ENCODE measurements around the gene TOGARAM1.
"Not testable (repeated sequence)": the region's sequence is repeated elsewhere in the genome, so short reads cannot be mapped to it uniquely, and the experiment has no call there.

The TOGARAM1 gene

DNA sequence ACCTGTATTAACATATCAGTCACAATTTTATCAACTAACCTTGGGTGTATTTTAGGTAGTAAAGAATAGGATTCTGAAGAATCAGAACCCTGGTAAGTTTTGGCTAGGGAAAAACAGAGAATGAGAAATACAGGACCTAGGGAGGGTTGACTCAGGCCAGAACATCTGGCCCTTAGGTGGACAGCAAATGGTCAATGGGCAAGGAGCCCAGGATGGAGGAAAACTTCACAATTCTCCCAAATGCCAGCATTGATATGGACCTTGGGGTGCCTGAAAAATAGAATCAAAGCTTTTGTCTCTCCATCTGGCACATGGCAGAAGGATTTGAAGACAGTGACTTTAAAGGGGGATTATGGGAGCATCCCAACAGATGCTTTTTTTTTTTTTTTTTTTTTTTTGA is 89.2 kb downstream of the TOGARAM1 start:
- no peak for DNase-seq

DNA sequence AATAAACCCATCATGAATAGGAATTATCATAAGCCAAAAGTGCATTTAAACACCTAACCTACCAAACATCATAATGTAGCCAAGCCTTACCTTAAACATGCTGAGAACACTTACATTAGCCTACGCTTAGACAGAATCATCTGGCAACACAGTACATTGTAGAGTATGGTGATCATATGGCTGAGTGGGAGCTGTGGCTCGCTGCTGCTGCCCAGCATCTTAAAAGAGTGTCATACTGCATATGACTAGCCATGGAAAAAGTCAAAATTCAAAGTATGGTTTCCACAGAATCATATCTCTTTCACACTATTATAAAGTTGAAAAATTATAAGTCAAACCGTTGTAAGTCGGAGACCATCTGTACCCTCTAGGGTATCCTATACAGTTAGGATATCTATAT is 89.9 kb downstream of the TOGARAM1 start:
- no peak for DNase-seq

DNA sequence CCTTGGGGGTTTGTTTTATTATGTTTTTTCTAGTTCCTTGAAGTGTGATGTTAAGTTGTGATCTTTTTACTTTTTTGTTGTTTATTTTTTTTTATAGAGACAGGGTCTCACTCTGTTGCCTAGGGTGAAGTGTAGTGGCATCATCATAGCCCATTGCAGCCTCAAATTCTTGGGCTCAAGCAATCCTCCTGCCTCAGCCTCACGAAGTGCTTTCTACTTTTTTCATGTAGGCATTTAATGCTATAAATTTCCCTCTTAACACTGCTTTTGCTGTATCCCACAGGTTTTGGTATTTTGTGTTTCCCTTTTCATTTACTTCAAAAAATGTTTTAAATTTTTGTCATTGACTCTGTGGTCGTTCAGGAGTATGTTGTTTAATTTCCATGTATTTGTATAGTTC is 95.4 kb downstream of the TOGARAM1 start:
- DNase-seq: no peak

DNA sequence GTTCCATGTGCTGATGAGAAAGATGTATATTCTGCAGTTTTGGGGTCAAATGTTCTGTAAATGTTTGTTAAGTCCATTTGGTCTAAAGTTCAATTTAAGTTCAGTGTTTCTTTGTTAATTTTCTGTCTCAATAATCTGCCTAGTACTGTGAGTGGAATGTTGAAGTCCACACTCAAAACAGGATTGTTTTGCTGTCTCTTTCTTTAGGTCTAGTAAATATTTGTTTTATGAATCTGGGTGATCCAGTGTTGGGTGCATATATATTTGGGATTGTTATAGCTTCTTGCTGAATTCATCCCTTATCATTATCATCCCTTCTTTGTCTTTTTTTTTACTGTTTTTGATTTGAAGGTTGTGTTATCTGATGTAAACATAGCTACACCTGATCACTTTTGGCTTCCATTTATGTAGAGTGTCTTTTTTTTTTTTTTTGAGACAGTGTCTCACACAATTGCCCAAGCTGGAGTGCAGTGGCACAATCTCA is 95.9 kb downstream of the TOGARAM1 start:
- no peak for DNase-seq

DNA sequence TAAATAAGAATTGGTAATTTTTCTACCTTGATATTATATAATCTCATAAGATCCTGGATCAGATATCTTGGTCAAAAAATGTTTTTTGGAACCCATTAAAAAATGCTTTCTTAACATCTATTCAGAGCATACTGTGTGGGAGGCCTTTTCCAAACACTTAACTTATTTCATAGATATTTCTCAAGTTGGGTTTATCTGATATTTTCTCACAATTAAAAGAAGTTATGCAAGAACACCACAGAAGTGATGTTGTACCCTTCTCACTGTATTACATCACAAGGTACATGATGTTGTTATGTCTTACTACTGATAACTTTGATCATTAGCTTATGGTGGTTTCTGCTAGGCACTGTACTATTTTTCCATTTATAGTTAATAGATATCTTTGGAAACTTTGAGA is 98.6 kb downstream of the TOGARAM1 start:
- peak; percentile 46 for DNase-seq

DNA sequence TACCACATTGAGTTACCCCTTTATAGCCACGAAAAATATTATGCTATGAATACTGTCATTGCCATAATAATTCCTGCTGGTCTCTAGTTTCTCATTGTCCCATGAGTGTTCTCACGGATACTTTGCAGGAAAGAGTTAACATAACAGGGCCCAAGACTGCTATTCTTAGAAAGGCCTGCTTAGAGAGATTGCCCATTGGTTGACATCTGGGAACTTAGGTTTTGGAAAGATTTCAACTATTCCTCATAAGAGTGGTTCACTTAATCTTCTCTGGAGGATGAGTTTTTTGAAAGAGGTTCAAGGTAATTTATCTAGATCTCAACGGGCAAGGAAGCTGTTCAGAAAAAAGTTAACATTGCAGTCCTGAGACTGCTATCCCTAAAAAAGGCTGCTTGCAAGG is 103.5 kb downstream of the TOGARAM1 start:
- no peak for DNase-seq

DNA sequence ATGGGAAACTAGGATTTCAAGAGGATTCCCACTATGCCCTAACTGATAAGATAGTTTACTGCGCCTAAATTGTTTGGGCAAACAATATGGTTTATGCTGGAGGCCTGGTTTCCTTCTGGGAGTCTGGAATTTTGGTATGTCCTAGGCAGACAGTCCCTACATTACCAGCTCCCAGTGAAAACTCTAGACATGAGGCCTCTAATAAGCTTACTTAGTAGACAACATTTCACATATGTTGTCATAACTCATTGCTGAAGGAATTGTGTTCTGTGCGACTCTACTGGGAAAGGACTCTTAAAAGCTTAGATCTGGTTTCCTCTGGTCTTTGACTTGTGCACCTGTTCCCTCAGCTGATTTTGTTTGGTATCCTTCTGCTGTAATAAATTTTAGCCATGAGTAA is 104.0 kb downstream of the TOGARAM1 start:
- DNase-seq: no peak

DNA sequence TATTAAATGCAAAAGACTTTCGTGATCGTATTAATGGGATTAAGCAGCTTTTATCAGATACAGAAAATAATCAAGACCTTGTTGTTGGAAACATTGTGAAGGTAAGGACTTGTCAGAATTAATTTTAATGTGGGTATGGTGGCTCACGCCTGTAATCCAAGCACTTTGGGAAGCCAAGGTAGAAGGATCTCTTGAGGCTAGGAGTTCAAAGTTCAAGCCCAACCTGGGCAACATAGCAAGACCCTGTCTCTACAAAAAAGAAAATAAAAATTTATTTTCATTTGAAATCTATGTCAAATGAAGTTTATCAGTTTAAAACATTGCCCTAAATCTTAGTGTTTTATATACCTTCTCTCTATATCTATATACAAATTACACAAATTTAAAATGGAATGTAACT is 104.7 kb downstream of the TOGARAM1 start:
- no peak for DNase-seq

DNA sequence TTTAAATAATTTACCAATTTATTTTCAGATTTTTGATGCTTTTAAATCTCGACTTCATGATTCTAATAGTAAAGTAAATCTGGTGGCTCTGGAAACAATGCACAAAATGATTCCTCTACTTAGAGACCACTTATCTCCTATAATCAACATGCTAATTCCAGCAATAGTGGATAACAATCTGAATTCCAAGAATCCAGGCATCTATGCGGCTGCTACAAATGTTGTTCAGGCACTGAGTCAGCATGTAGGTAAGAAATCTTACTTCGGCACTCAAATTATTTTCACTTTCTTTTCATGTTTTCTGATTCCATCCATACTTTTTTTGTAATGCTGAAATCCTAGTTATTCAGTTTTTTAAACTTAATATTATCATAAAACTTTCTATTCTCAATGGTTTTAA is 106.4 kb downstream of the TOGARAM1 start:
- DNase-seq: no peak

DNA sequence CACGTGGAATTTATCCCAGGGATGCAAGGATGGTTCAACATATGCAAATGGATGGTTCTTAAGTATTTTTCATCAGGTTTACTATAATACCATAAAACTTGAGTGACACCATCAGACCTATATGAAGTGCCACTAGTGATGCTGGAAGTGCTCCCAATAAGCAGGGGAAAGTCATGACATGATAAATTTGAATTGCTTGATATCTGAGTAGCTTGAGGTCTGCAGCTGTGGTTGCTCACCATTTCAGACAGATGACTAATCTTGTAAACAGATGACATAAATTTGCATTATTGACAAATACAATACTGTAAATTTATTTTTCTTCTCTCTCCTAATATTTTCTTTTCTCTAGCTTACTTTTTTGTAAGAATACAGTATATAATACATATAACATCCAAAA is 108.2 kb downstream of the TOGARAM1 start:
- no peak for DNase-seq

DNA sequence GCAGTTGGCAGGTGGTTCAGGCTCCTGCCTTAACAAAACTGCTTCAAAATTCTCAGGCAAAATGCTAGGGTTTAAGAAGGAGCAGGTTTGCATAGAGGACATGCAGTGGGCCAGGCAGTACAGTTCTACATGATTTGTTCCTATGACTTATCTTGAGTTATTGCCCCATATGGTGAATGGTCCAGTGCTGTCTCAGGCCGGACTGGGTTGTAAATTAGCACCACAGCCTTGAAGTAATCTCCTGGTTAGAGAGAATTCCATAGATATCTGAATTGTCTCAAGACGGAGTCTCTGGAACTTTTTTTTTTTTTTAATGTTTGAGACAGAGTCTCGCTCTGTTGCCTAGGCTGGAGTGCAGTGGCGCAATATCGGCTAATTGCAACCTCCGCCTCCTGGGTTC is 110.1 kb downstream of the TOGARAM1 start:
- DNase-seq: no peak

DNA sequence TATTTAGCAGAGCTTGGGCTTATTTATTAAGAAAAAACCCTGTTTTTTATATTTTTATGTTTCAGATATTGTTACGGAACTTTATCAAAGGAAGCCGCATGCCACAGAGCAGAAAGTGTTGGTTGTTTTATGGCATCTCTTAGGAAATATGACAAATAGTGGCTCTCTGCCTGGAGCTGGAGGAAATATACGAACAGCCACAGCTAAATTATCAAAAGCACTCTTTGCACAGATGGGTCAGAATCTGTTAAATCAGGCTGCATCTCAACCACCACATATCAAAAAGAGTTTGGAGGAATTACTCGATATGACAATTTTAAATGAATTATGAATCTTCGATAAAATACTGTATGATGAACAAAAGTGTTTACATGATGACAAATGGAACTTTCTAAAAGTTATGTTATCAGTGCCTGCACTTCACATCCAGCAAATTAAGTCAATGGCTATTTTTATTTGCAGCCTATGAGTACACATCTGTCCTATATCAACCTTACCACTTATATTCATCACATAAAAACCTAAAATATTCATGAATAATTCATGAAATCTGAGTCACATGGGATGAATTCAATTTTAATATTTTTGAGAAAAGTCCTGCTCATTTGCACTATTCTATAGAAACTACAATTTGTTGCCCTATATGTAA is 111.4 kb downstream of the TOGARAM1 start:
- DNase-seq: no peak

DNA sequence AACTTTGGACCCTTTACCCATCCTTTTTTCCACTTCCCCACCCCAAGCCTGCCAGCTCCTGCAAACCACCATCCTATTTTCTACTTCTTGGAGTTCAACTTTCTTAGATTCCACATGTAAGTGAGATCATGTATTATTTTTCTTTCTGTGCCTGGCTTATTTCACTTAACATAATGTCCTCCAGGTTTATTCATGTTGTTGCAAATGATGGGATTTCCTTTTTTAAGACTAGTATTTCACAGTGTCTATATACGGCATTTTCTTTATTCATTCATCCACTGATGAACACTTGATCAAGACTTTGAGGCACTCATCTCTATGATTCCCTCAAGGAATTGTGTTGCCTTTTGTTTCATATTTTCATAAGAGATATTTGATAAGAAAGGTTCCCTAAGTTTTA is 116.3 kb downstream of the TOGARAM1 start:
- DNase-seq: no peak

DNA sequence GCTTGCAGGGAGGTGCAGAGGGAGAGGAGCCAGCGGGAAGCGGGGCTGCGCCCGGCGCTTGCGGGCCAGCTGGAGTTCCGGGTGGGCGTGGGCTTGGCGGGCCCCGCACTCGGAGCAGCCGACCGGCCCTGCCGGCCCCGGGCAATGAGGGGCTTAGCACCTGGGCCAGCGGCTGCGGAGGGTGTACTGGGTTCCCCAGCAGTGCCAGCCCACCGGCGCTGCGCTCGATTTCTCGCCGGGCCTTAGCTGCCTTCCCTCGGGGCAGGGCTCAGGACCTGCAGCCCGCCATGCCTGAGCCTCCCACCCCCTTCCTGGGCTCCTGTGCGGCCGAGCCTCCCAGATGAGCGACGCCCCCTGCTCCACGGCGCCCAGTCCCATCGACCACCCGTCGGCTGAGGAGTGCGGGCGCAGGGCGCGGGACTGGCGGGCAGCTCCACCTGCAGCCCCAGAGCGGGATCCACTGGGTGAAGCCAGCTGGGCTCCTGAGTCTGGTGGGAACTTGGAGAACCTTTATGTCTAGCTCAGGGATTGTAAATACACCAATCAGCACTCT is 118.5 kb downstream of the TOGARAM1 start:
- not testable (repeated sequence) for DNase-seq

DNA sequence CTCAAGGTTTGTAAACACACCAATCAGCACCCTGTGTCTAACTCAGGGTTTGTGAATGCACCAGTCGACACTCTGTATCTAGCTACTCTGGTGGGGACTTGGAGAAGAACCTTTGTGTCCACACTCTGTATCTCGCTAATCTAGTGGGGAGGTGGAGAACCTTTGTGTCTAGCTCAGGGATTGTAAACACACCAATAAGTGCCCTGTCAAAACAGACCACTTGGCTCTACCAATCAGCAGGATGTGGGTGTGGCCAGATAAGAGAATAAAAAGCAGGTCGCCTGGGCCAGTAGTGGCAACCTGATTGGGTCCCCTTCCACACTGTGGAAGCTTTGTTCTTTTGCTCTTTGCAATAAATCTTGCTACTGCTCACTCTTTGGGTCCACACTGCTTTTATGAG is 119.1 kb downstream of the TOGARAM1 start:
- not testable (repeated sequence) for DNase-seq

DNA sequence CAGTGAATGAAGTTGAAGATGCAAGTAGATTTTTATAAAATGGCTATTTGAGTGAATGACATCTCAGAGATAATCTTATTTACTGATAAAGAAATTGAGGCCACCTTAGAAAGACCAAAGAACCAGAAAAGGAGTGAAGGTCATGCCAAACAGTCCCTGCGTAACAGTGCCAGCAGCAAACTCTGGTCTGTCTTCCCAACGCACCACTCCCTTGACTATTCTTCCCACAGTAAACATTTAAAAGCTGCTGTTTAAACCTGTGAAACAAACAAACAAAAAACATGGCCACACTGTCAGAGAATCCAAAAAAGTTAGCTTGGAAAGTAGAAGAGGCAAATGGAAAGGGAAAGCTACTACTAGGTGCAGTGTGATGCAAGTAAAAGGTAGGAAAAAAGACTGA is 120.4 kb downstream of the TOGARAM1 start:
- no peak for DNase-seq

DNA sequence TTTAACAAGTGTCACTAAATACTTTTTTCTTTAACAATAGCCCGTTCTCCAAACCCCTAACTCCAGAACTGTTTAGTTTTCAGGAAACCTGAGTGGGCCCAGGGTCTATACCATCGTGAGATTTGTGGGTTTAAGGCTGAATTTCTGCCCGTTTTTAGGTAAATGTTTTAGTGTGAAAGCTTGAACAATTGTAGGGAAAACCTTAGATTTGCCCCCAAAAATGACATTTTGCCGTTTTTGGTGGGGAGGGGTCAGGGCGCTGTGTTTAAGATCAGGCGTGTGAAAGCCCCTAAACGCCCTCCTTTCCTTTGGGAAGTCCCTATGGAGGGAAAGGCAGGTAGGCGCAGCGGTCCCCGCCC is 121.6 kb downstream of the TOGARAM1 start:
- DNase-seq: no peak

DNA sequence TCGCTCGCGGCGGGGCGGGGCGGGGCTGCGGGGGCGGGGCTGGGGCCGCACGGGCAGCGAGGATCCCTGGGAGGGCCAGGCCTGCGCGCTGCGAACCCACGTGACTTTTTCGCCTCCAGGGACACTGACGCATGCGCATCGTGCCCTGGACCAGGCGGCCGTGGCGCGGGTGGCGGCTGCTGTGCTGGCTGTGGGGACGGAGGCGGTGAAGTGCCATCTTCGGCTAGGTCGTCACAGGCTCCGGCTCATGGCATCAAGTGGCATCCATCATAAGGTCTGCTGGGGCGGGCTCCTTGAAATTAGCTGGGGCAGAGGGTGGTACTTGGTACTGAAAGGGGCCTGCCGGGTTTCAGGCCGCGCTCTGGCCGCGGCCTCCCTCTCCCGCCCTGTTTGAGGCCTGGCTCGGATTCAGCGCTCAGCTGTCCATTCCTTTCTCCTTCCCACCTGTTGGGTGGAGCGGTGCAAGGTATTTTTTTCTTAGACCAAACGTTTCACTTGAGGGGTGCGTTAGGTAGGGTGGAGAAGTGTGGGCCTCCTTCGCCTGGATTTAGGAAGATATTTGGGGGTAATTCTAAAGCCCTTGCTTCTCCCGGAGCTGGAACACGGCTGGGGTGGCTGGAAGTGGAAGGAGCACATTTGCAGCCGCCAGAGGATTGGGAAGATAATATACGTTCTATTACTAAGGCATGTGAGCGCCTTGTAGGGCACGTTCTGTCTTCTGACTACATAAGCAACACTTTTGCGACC is 122.2 kb downstream of the TOGARAM1 start, which contains the start of gene PRPF39:
PRPF39 (plus strand) TSS at position 141 of the 747 bp plus-strand sequence. CDS start 11,124 bp downstream, outside the sequence.
- peak; percentile 73 for DNase-seq

DNA sequence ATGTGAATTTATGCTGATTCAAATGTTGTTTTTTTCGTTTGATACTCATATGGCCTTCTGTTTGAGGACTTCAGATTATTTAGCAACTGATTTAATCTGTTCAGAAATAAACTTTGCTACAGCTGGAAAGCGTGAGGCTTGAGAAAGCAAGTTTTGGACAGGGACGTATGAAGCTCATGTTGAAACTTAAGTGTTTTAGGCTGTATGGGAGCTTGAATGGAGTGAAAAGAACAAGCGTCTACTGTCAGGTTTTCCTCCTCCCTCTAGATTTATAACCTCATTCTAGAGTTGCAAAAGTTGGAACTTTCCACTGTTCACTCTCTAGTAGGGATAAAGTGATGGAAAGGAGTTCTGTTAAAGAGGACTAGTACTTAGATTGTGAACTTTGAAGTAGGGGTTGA is 123.0 kb downstream of the TOGARAM1 start:
- no peak for DNase-seq

DNA sequence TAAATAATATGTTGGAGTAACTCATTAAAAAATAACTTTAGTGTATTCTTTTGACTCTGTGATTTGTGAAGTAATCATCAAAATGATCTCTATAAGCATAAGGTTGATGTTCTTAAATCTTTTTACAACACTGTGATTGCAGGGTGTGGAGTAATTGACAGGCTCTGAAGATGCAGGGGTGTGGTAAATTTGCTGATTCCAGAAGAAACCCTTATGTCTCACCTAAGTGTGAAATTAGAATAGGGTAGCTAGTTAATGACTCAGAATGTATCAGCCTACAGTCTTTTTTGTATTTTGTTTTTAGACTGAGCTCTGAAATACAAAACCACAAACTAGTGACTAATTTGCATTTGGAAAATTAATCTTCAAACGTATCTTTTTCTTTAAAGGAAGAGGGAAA is 127.8 kb downstream of the TOGARAM1 start:
- DNase-seq: no peak

DNA sequence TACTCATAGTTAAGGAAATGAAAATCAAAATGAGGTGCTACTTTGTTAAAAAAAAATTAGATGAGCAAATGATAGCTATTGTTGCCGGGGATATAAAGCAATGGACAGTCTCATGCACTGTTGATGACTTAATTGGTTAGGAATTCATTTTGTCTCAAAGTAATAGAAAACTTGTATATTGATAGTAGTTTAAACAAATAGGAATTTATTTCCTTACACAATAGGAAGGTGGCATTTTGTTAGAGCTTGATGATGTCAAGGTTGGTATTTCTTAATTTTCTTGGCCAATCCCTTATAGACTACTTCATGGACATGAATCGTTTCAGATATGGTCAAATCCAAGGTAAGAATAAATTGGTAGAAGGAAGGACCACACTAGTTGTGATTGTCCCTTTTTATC is 129.7 kb downstream of the TOGARAM1 start:
- no peak for DNase-seq

DNA sequence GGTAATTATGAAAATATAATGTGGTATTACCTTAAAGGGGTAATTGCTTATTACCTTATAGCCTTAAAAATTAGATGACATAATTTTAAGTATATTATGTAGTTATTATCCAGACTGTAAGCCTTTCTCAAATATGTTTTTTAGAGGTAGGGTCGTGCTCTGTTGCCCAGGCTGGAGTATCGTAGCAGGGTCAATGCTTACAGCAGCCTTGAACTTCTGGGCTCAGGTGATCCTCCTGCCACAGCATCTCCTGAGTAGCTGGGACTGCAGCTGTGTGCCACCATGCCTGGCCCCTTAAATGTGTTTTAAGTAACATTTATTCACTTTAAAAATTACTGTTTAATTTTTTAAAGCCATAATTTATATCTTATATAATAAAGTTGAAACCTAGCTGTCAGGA is 132.3 kb downstream of the TOGARAM1 start:
- no peak for DNase-seq

DNA sequence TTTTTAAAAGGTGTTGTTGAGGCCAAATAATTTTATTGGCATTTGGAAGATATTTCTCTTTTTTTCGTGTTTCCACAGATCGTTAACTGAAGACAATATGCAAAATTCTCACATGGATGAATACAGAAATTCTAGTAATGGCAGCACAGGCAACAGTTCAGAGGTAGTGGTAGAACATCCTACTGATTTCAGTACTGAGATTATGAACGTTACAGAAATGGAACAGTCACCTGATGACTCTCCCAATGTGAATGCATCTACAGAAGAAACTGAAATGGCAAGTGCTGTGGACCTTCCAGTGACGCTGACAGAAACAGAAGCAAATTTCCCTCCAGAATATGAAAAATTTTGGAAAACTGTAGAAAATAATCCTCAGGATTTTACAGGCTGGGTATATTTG is 133.2 kb downstream of the TOGARAM1 start:
- no peak for DNase-seq

DNA sequence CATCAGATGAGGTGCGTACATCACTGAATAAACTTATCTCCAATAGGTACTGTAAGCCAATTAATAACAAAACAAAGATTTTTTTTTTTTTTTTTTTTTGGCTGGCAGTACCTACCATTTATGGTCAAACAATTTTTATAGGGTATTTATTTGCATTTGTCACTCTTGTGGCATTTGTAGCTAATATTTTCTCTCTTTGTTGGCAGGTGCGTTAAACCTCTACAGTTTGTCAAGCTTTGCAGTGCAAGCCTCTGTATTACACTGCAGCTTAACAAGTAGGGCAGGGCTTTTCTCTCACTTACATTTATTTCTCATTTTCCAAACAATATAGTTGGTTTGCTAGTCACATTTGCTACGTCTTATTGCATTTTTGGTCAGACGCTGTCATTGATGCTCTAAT is 134.2 kb downstream of the TOGARAM1 start:
- DNase-seq: no peak
